ENCODE data around the gene KCNN3.

Gene KCNN3

DNA sequence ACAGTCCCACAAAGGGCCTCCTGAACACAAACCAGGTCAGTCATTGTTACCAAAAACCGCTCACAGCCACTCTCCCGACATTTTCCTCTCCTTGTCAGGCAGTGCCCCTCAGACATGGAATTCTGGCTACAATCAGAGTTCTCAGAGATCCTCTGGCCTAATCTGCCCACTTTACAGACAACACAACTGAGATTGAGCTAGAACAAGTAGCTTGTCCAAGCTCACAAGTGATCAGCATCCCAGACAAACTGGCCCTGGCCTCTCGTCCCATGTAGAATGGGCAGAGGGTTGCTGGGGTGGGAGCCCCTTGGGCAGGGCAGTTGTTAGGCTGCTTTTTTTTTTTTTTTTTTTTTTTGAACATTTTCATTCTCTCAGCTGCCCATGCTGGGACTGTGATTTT lies 57.2 kb downstream of the KCNN3 start:
- no peak for DNase-seq

DNA sequence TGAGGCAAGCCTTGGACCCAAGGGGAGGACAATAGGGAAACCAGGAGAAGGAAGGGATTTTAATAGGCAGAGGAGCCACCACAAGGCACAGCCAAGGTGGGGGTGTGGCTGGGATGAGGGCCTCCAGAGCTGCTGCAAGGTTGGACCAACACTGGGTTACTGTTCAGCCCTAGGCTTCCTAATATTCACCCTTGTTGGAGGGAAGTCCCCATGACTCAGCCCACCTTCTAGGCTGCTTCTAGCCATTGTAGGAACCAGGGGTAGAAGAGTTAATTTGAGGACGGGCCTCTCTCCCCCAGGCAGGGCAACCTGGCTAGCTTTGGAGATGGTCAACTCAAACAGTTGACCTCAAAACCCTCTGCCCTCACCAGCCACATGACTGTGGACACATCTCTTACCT lies 59.5 kb downstream of the KCNN3 start:
- DNase-seq, result no peak

DNA sequence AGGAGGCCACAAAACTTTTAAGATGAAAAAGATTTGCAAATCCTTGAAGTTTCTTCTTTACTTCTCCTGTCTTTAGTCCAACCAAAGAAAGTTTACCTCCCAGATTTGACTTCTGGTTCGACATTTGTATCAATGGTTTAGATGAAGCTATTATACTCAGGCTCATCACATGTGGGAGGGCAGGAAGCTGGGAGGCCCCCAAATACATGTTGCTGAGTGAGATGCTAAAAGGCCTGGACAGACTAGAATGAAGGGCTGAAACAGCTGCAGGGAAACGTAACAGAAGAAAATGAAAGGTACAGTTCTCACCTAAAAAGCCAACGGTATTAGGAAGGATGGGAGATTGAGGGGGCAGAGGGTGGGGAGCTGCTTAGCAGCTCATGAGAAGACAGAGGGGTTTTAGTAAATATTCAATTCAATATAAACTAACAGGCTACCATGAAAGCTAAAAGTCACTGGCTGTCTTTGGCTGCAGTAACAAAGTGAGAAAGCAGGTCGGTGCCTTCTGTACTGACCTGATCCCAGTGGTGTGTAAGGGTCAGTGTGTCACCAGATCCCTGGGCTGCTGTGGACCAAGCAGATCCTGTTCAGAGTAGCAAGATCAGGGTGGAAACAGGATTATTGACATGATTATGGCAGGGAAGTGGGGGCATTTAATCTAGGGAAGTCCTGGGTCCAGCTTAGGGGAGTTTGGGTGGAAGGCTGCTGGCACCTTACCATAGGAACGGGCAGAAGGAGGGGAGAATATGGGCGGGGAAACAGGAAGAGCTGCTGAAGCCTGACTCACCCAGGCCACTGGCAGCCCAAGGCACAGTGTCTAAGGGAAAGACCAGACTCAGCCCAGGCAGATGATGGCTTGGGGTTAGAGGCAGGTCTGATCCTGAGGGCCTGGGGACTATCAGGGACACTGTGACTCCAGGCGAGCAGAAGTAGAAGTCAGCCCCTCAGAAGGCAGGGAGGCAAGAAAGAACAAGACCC lies 60.4 kb downstream of the KCNN3 start:
- no peak for DNase-seq

DNA sequence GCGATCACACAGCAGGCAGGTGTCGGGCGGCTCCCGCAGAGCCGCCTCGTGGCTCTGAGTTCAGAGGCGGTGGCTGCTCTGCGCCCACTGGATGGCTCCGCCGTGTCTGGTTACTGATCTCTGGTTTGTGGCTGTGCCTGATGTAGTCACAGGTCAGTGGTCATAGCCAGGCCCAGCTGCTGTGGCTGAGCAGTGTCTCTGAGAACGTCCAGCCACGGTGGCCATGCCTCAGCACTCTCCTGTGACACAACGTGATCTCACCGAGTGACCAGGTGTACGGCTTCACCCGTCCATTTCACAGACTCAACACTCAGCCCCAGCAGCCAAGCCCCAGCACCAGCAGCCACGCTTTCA lies 61.2 kb downstream of the KCNN3 start:
- DNase-seq, result no peak

DNA sequence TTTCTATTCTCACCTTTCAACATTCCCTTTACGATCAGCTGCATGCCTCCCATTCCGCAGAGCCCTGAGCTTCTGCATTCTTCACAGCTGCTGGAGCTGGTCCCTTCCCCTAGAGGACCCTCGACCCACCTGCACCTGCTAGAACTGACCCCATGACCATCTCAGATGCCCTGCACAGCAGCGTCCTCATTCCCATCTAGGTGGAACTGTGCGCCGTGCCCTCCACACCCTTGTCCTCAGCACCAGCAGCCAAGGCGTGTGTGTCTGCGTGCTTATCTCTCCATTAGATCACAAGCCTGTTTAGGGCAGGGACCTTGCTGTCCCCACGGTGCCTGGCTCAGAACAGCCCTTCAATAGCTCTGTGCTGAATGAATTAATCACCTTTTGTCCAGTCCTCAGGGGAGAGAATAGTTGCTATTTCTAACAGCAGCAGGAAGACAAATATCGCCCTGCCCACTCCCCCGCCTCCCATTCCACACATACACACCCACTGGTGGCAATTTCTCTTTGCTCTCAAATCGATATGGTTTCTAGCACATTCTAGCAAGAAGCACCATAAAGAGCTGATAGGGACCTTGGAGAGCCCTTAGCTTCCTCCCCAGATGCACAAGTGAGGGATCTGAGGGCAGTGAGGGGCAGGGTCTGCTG lies 61.7 kb downstream of the KCNN3 start:
- DNase-seq, result no peak

DNA sequence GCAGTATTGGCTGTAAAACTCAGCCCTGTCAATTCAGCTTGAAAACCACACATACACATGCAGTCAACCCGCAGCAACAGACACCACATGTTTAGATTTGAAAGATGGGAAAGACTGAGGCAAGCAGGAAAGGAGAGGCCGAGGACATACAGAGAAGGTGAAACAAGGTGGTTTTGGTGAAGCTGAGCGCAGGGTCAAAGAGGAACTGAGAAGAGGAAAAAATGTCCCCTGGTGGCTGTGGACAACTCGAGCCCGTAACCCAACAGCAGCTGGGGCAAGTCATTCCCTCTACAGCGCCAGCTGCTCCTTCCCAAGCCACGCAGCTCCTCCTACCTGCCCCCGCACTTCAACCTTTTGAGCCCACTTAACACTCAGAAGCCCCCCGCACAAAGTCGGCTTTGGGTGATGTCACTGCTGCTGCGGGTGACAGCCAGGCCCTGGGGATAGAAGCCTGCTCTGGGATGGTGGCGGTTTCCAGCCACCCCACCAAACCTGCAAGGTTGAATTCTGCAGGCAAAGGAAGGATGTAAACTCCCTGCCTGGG lies 63.0 kb downstream of the KCNN3 start:
- DNase-seq, result no peak

DNA sequence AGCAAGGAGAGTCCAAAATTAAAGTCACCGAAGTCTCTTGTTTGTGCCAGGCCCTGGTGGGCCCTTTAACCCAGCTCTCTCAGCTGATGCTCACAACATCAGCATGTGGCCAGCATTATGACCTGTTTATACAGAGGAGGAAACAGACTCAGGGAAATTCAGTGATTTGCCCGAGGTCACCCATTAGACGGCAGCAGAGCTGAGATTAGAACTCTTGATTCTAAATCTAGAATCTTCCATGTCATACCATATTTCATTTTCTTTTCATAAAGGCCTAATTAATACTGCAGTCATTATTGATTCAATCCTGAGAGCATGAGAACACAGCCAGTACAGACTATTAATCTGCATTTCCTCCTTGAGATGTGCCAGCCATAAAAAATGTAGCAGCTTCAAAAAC lies 63.7 kb downstream of the KCNN3 start:
- no peak for DNase-seq

DNA sequence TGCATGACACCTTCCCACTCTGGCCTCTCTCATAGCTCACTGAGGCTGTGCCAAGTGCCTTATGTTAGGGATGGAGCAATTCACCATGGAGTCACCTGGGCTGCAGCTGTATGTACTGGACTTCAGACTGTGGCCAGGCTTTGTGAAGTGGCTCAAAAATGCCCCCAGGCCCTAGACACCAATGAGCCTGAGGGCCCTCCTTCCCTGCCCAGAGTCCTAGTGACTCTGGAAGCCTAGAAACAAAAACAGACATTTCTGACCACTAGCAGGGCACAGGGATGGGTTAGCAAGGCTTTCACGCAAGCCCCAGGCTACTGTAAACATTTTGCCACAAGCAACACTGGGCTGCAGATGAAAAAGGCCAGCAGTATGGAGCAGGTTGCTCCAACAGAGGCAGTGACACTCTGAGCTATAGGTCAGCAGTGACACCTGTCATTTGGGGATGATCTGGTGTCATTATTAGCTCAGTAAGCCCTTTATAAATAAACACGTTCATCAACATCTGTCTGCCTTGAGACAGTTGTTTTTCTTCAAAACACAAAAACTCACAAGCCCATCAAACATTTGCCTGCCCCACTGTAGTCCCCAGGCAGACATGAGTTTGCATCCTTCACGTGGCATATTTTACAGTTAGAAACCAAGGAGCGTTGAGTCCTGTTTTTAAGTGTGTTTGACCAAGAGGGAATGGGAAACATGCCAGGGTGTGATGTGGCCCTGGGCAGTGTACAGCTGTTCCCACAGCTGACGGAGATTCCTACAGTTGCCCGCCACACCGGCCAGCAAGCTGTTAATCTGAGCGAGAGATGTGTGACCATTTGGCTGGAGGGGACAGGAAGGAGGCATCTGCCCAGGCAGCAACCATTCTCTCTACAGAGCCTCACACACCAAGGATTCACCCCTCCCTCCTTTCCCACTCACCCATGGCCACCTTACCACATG lies 66.8 kb downstream of the KCNN3 start:
- DNase-seq, result no peak

DNA sequence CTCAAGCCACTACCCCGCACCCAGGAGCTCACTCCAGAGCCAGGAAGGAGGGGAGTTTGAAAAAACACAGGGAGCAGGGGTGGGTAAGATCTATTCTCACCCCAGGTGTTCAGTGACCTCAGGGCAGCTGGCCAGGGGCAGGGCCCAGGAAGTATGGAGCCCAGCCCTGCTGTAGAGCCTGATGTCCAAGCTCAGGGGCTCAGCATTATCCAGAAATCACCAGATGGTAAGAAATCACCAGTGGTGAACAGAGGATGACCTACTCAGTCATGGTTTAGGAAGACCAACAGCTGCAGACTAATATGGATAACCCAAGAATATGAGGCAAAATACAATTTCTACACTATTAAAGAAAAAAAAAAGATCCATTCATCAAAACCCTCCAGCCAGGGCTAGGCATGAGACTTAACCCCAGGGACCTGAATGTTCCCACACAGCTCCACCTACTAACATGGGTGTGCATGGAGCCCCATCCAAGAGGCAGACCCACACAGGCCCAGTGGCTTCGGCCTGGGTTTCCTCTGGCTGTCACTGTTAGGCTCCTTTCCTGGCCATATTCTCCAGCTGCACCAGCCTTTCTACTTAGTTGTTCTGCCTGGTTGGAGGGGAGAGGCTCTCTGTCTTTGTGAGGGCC lies 67.6 kb downstream of the KCNN3 start:
- no peak for DNase-seq

DNA sequence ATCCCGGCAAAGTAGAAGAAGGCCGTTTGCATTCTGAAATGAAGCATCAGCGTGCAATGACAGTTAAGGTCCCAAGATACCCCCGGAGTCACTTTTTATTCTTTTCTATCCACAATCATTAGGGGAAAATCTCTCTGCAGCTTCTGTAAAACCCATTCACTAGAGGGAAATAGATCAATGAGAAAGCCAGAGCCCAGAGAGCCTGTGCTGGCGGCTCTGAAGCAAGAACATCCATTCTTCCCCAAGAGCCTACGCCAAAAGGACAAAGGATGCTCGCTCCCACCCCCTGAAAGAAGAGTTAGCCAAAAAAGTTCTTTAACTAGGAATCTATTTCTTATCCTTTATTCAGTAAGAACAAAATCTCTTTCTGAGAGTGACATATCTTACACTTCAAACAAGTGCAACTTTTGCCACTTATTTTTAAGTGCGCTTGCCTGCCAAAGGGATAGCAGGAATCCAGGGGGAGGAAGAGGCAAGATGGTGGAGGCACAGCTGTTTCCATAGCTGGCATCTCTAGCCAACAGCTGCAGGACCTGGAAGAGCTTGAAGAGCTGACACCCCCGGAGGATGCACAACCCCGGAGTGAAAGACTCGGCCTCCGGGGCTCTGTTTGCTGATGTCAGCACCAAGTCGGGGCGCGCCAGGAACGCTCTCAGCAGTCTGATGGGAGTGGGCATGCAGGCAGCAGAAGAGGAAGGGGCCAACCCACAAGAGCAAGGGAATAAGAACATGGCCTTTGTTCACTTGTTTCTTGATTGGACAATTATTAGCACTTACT lies 68.7 kb downstream of the KCNN3 start:
- no peak for DNase-seq

DNA sequence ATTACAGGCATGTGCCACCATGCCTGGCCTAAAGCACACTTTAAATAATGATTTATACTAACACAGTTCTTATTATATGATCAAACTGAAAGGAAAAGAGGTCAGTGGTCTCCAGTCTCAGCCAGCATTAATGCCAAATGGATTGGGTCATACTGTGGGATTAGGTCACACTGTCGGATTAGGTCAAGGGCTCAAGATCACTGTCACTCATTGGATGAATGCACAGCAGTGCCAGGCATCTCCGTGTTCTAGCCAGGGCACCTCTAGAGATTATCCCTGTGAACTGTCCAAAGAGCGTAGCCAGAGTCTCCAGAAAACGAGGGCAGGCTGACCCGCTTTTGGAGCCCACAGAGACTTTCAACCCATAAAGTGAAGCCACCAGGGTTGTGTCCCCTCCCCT lies 70.9 kb downstream of the KCNN3 start:
- DNase-seq, result no peak

DNA sequence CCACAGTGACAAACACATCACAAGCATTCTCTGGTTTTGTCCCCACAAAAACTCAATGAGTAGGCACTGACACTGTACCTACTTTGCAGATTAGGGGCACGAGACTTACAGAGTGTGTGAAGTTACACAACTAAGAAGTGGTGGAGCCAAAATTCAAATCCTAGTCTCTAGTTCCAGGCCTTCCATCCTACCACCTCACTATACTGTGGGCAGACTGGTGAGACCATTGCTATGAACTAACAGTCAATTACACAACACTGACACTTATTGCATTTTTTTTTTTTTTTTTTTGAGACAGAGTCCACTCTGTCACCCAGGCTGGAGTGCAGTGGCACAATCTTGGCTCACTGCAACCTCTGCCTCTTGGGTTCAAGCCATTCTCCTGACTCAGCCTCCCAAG lies 71.4 kb downstream of the KCNN3 start:
- DNase-seq, result no peak

DNA sequence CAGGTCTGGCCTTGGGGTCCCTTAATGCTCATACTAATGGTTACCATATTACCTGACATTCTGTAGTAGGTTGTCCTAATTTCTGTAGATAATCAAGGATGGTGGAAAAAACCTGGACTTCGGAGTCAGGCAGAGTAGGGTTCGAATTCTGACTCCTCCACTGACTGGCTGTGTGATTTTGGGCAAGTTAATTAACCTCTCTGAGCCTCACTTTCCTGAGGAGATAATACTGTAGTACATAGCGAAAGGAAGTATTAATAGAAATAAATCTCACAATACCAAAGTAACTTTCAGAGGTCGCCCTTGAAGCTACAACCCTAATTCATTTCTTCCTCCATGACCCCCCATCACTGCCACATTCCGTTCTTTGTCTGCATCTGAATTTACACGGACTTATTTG lies 72.9 kb downstream of the KCNN3 start:
- DNase-seq, result no peak

DNA sequence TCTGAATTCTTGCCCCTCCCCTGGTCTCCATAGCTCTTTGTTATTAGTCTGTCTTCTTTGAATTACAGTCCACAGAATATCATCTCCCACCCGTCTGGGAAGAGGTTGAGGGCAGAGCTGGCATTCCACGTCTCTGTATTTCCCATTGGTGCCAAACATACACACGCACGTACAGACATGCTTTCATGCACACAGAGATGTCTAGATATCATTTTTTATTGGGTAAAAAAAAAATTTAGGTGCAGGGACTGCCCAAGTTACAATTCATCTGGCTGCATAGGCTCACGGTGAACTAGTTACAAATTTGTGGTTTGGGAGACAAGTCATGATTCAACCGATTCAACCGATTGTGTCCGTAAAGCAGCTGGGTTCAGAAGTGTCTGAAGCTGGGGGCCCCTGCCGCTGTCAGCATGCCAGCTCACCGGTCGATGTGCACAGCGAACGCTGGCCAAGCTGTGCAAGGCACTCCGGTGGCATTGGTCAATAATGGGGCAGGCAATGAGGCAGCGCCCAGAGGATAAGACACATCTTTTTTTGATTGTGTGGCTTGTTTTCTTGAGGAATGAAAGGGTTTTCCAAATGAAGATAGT lies 73.7 kb downstream of the KCNN3 start:
- no peak for DNase-seq

DNA sequence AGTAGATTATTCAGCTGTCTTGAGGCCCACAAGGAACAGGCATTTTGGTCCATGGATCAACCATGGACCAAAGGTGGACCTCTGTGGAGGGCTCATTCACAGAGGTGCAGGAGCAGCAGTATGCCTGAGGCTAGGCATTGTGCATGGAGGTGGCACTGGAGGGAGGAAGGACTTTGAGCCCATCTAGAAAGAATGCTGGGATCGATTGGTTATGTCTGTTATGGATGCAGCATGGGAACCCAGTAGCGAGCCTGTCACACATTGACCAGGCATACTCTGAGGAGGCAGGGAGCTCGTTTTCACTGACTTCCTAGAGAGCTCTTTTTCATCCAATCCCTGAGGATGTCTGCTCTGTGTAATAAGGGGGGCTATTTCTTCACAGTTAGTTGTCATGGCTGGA lies 75.5 kb downstream of the KCNN3 start:
- no peak for DNase-seq

DNA sequence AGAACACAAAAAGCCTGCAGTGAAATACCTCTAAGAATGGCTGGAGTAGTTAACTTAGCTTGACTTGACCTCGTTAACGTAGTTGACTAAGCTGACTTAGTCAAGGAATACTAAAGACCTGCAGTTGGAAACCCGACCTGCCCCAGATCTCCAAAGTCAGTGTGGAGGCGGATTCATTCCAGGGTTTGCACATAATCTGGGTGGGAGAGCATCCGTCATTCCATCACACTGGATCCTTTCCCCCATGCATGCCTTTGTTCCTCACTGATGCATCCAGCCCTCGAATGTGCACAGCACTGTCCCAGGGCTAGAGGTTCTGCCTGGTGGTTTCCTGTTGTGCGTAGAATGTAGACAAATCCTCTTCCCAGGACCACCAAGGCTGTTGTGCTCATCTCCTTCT lies 76.4 kb downstream of the KCNN3 start:
- no peak for DNase-seq

DNA sequence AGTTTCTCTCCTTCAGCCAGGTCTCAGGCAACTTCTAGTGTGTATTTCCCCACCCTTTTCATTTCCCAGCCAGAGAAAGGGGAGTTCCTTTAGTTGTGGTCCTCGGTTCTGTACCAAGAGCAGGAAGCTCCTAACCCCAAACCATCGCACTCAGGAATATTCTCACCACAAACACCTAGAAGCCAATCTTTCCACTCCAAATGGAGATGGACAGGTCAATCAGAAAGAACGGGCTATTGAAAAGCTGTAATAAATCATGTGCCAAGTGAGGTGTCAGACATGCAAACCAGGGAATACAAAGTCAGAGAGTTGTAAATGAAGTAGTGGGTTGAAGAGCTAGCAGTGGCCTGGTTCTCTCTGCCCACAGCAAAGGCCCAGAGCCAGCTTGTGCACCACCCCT lies 77.2 kb downstream of the KCNN3 start:
- no peak for DNase-seq

DNA sequence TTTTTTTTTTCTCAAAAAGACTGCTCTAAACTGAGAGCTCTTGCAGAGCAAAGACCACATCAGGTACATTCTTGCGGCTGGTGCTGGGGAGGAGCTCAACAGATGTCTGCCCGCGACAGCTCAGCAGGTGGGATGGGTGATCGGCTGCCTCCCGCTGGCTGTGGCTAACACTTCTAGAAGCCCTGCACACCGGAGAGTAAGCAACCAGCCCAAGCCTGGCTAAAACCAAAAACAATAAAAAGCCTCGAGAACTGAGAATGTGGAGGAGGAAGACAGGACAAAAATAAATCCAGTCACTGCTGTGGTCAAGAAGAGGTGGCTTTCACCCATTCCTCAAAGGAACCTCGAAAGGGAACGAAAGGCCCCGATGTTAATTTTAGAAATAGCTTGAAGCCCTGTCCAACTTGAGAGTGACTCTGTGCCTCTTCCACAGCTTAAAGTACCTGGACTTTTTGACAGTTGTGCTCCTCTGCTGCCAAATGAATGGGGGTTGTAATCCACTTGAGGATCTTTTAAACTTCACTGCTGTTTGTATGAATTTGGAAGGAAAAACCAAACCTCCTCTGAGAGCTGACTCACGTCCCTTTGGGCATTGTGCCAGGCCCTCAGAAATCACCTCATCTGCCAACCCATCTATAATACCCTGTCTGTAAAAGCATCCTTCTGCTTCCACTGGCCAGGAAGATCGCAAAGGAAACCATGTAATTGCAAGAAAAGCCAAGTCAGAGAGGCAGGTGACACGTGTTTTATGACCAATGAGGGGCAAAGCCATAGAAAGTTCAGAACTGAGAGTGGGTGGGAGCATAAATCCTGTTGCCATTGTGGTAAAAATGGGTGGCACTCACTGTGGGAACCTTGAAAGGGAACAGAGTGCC lies 78.6 kb downstream of the KCNN3 start:
- no peak for DNase-seq

DNA sequence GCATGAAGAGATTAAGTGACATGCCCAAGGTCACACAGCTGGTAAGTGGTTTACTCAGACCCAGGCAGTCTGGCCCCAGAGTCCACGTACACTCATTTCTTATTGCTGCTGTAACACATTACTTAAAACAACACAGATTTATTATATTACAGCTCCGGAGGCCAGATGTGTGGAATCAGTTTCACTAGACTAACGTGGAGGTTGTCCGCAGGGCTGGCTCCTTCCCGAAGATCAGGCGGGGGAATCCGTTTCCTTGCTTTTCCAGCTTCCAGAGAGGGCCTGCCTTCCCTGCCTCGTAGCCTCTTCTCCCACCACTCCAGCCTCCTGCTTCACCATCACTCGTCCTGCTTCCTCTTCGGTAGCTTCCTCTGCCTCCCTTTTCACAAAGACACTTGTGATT lies 81.2 kb downstream of the KCNN3 start:
- no peak for DNase-seq

Measured in T1000 (cell line).